ENCODE results near the gene CORT.

Gene CORT

GRCh38 chr1:10479296-10479695 is 29.5 kb downstream of the CORT start:
- DNase-seq, result no peak

- DNase-seq, result no peak
Observed at GRCh38 chr1:10480614-10481013, 30.8 kb downstream of the CORT start.

- DNase-seq, result peak; percentile 82 to 97
Observed at GRCh38 chr1:10484521-10484920, 34.7 kb downstream of the CORT start.

- DNase-seq, result no peak
Observed at GRCh38 chr1:10489291-10490055, 39.6 kb downstream of the CORT start.

GRCh38 chr1:10490286-10490970 is 40.6 kb downstream of the CORT start:
- no peak for DNase-seq

GRCh38 chr1:10494418-10494753 is 44.6 kb downstream of the CORT start:
- DNase-seq, result no peak

- DNase-seq, result peak; percentile 59 to 97
Observed at GRCh38 chr1:10494754-10495474, 45.1 kb downstream of the CORT start.

GRCh38 chr1:10495475-10495817 is 45.6 kb downstream of the CORT start:
- DNase-seq, result no peak

- DNase-seq, result no peak
Observed at GRCh38 chr1:10495952-10496351, 46.1 kb downstream of the CORT start.

- DNase-seq, result no peak
Observed at GRCh38 chr1:10497109-10497508, 47.3 kb downstream of the CORT start.

GRCh38 chr1:10498231-10498630 is 48.4 kb downstream of the CORT start:
- DNase-seq, result no peak

All from inflammatory macrophage treated with lipopolysaccharide for 1 hour (primary cell).